ENCODE measurements around the gene SYNGR1. TPM values are rescaled to one million over a fixed set of nuclear protein-coding genes. Genes with fewer than 3 reads are reported as not detected.

SYNGR1 gene
- total RNA-seq, 1 donor from 2014 or later: 4.7 TPM

GRCh38 chr22:39430576-39431150 lies 80.9 kb downstream of the SYNGR1 start:
- no peak for TF ChIP-seq CTCF (conservative IDR thresholded peaks at IDR 0.05; ENCODE audit: low read depth, low read length)
- H3K4me3 ChIP-seq (ENCODE audit: low read depth, low read length): no peak overlapping the region
- no peak for DNase-seq (ENCODE audit: low read depth)

GRCh38 chr22:39431216-39431801 lies 81.5 kb downstream of the SYNGR1 start:
- DNase-seq (ENCODE audit: low read depth): no peak
- H3K4me3 ChIP-seq (ENCODE audit: low read depth, low read length): no peak overlapping the region
- no peak for TF ChIP-seq CTCF (conservative IDR thresholded peaks at IDR 0.05; ENCODE audit: low read depth, low read length)

GRCh38 chr22:39431821-39432251 lies 82.0 kb downstream of the SYNGR1 start:
- no peak for TF ChIP-seq CTCF (conservative IDR thresholded peaks at IDR 0.05; ENCODE audit: low read depth, low read length)
- no peak for DNase-seq (ENCODE audit: low read depth)
- H3K4me3 ChIP-seq (ENCODE audit: low read depth, low read length): no peak overlapping the region

GRCh38 chr22:39432361-39432811 lies 82.6 kb downstream of the SYNGR1 start:
- no peak for TF ChIP-seq CTCF (conservative IDR thresholded peaks at IDR 0.05; ENCODE audit: low read depth, low read length)
- H3K4me3 ChIP-seq (ENCODE audit: low read depth, low read length): no peak overlapping the region
- no peak for DNase-seq (ENCODE audit: low read depth)

GRCh38 chr22:39433476-39434242 lies 83.9 kb downstream of the SYNGR1 start:
- TF ChIP-seq CTCF (conservative IDR thresholded peaks at IDR 0.05; ENCODE audit: low read depth, low read length): no peak
- DNase-seq (ENCODE audit: low read depth): no peak
- no peak overlapping the region for H3K4me3 ChIP-seq (ENCODE audit: low read depth, low read length)

GRCh38 chr22:39434243-39434653 lies 84.5 kb downstream of the SYNGR1 start:
- DNase-seq (ENCODE audit: low read depth): no peak
- H3K4me3 ChIP-seq (ENCODE audit: low read depth, low read length): no peak overlapping the region
- TF ChIP-seq CTCF (conservative IDR thresholded peaks at IDR 0.05; ENCODE audit: low read depth, low read length): no peak

Data from epithelial cell of proximal tubule (primary cell).